Calu3 (cell line): ENCODE results near the gene HOXD8. TPM values are rescaled to one million over a fixed set of nuclear protein-coding genes. Genes with fewer than 3 reads are reported as not detected.

ENCODE experiments used
- BruUV-seq: library from RNA; stranded (reverse); fragments of 400-500 nt; replicated peaks from 2 replicates; lab custom pipeline; 2021; lab: Mats Ljungman, UMichigan
- CTCF ChIA-PET: fragments of 300-600 bp; sonication (Branson Sonifier 250); formaldehyde crosslinking; loops from one replicate; lab custom pipeline; 2022; ENCODE audit warnings: antibody characterized with exemption; lab: Charles Lee
- DNase-seq: peaks from one replicate; pipeline ENCODE4 v3.0.0; 2022
- H3K27ac Mint-ChIP-seq: one replicate; pipeline ENCODE4 v1.8.0; 2022; ENCODE audit warnings: mixed read lengths; ENCODE audit not compliant: unreplicated experiment
- H3K27me3 Mint-ChIP-seq: one replicate; pipeline ENCODE4 v1.8.0; 2022; ENCODE audit warnings: mixed read lengths; ENCODE audit not compliant: unreplicated experiment
- H3K36me3 Mint-ChIP-seq: one replicate; pipeline ENCODE4 v1.8.0; 2022; ENCODE audit warnings: mild to moderate bottlenecking, moderate library complexity, mixed read lengths; ENCODE audit not compliant: insufficient read depth, unreplicated experiment
- H3K4me1 Mint-ChIP-seq: one replicate; pipeline ENCODE4 v1.8.0; 2022; ENCODE audit warnings: mild to moderate bottlenecking, low read depth, mixed read lengths; ENCODE audit not compliant: unreplicated experiment
- H3K4me3 Mint-ChIP-seq: one replicate; pipeline ENCODE4 v1.8.0; 2022; ENCODE audit warnings: mild to moderate bottlenecking, low read depth, moderate library complexity, mixed read lengths; ENCODE audit not compliant: unreplicated experiment
- H3K9me3 Mint-ChIP-seq: one replicate; pipeline ENCODE4 v1.8.0; 2022; ENCODE audit warnings: low read depth, mixed read lengths; ENCODE audit not compliant: unreplicated experiment
- CTCF ChIP-seq: fragments of 200-600 bp; IDR thresholded peaks from one replicate; pipeline ENCODE4 v1.8.0; 2022; ENCODE audit warnings: antibody characterized with exemption; ENCODE audit not compliant: unreplicated experiment
- intact Hi-C: fragments of 100-400 bp; cut with micrococcal nuclease; formaldehyde crosslinking; loops from one replicate; pipeline ENCODE4 v1.10.0; 2022; ENCODE audit not compliant: unreplicated experiment
- total RNA-seq: library from RNA; stranded (reverse); gene quantifications from 2 replicates; pipeline ENCODE4 v1.2.3, GENCODE V29; 2022

Gene HOXD8
- total RNA-seq, 1 experiment from 2014 or later, result not detected

GRCh38 chr2:176175709-176176607, 46.5 kb downstream of the HOXD8 start:
- TF ChIP-seq CTCF, result no peak
- CTCF ChIA-PET, result interaction anchor here (0.6 kb wide), 2 partner anchors 144 to 1386 kb away, joined by 4 to 6 read pairs; no protein-coding TSS in a partner anchor

GRCh38 chr2:176177580-176178037, 48.1 kb downstream of the HOXD8 start:
- CTCF ChIA-PET, result interaction anchor here (0.7 kb wide), 1 partner anchor 11 kb away, joined by 3 read pairs; no protein-coding TSS in a partner anchor
- no peak for DNase-seq
- Mint-ChIP-seq H3K27ac (no peak overlapping the region), H3K4me3 (peak overlapping the region; percentile 71), H3K4me1 (peaks cover 11% of the 10 kb centered on the region), H3K27me3 (peaks cover 21% of the 10 kb centered on the region), H3K9me3 (no peaks in the 10 kb centered on the region), H3K36me3 (no peaks in the 10 kb centered on the region)
- intact Hi-C loops, result loop anchor here (10.0 kb wide), 1 partner anchor 147 kb away; no protein-coding TSS in a partner anchor
- TF ChIP-seq CTCF, result no peak
- no TSS peak for BruUV-seq

More at GRCh38 chr2:176175709-176176607, 46.5 kb downstream of the HOXD8 start:
- no peak overlapping the region for H3K4me3 Mint-ChIP-seq
- intact Hi-C loops, result loop anchor here (10.0 kb wide), 1 partner anchor 149 kb away; no protein-coding TSS in a partner anchor
- no peak for DNase-seq
- H3K4me1 Mint-ChIP-seq, result peaks cover 11% of the 10 kb centered on the region
- H3K9me3 Mint-ChIP-seq, result no peaks in the 10 kb centered on the region
- no TSS peak for BruUV-seq
- no peak overlapping the region for H3K27ac Mint-ChIP-seq
- peaks cover 21% of the 10 kb centered on the region for H3K27me3 Mint-ChIP-seq
- no peaks in the 10 kb centered on the region for H3K36me3 Mint-ChIP-seq

GRCh38 chr2:176178038-176178756, 48.7 kb downstream of the HOXD8 start:
- Mint-ChIP-seq H3K9me3 (no peaks in the 10 kb centered on the region), H3K27ac (no peak overlapping the region), H3K27me3 (peaks cover 21% of the 10 kb centered on the region), H3K4me3 (peak overlapping the region; percentile 71), H3K4me1 (peaks cover 11% of the 10 kb centered on the region), H3K36me3 (no peaks in the 10 kb centered on the region)
- intact Hi-C loops, result loop anchor here (10.0 kb wide), 1 partner anchor 147 kb away; no protein-coding TSS in a partner anchor
- no TSS peak for BruUV-seq
- CTCF ChIA-PET, result interaction anchor here (0.7 kb wide), 1 partner anchor 12 kb away, joined by 3 read pairs; no protein-coding TSS in a partner anchor
- no peak for TF ChIP-seq CTCF
- DNase-seq, result peak; percentile 43

DNA sequence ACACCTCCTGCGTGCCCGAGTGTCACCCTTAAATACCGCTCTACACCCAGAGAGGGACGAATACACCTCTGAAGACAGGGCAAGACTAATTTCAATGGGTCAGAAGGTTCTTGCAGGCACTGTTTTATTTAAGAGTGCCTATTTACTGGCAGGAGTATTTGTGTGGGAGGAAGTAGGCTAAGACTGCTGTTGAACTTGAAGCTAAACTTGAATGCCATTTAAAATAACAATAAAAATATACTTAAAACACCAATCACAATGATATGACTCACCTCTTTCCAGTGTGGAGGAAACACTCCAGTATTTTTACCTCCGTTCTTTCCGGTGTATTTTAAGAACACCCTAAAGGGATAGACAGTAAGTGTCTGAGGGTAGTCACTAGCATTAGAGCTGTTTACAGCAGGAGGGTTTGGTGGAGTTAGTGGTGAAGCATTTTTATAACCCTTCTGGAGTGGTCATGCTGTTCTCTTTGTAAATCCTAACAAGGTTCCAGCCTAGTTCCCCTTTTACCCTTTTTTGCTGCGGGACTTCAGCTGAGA, 49.3 kb downstream of the HOXD8 start:
- peaks cover 6% of the 10 kb centered on the region for H3K4me1 Mint-ChIP-seq
- H3K27ac Mint-ChIP-seq, result no peak overlapping the region
- no peak for TF ChIP-seq CTCF
- peaks cover 21% of the 10 kb centered on the region for H3K27me3 Mint-ChIP-seq
- CTCF ChIA-PET, result no interaction called here
- H3K36me3 Mint-ChIP-seq, result no peaks in the 10 kb centered on the region
- H3K4me3 Mint-ChIP-seq, result peak overlapping the region; percentile 71
- DNase-seq, result no peak
- no peaks in the 10 kb centered on the region for H3K9me3 Mint-ChIP-seq
- intact Hi-C loops, result loop anchor here (10.0 kb wide), 1 partner anchor 146 kb away; no protein-coding TSS in a partner anchor
- no TSS peak for BruUV-seq
